MCF 10A (cell line): ENCODE data around the gene SFXN1. TPM values are rescaled to one million over a fixed set of nuclear protein-coding genes. Genes with fewer than 3 reads are reported as not detected.

Experiments
- BruUV-seq: library from RNA; stranded (reverse); fragments of 400-500 nt; replicated peaks from 2 replicates; lab custom pipeline; 2021; lab: Mats Ljungman, UMichigan
- CTCF ChIA-PET: fragments of 300-600 bp; sonication (Branson Sonifier 250); formaldehyde crosslinking; extraction: SDS; loops from one replicate; lab custom pipeline; 2021; ENCODE audit warnings: antibody characterized with exemption, inconsistent platforms; lab: Yijun Ruan, JAX
- POLR2A ChIA-PET: fragments of 300-600, 350-650 bp; sonication (Branson Sonifier 250); formaldehyde crosslinking; extraction: SDS; loops from one replicate; lab custom pipeline; 2020; ENCODE audit warnings: antibody characterized with exemption, inconsistent platforms; lab: Yijun Ruan, JAX
- DNase-seq: peaks from one replicate; pipeline ENCODE4 v3.0.0-alpha.2; 2018; ENCODE audit not compliant: unreplicated experiment
- H3K27ac Mint-ChIP-seq: one replicate; pipeline ENCODE4 v1.8.0; 2022; ENCODE audit warnings: mild to moderate bottlenecking, low read depth, mixed read lengths; ENCODE audit not compliant: unreplicated experiment
- H3K27me3 Mint-ChIP-seq: one replicate; pipeline ENCODE4 v1.8.0; 2022; ENCODE audit warnings: mixed read lengths; ENCODE audit not compliant: insufficient read depth, unreplicated experiment
- H3K36me3 Mint-ChIP-seq: one replicate; pipeline ENCODE4 v1.8.0; 2022; ENCODE audit warnings: mild to moderate bottlenecking, moderate library complexity, mixed read lengths; ENCODE audit not compliant: insufficient read depth, unreplicated experiment
- H3K4me1 Mint-ChIP-seq: one replicate; pipeline ENCODE4 v1.8.0; 2022; ENCODE audit warnings: mixed read lengths; ENCODE audit not compliant: insufficient read depth, unreplicated experiment
- H3K4me3 Mint-ChIP-seq: one replicate; pipeline ENCODE4 v1.8.0; 2022; ENCODE audit warnings: mild to moderate bottlenecking, moderate library complexity, mixed read lengths; ENCODE audit not compliant: unreplicated experiment
- H3K9me3 Mint-ChIP-seq: one replicate; pipeline ENCODE4 v1.8.0; 2022; ENCODE audit warnings: mixed read lengths; ENCODE audit not compliant: unreplicated experiment
- intact Hi-C: fragments of 100-400 bp; cut with micrococcal nuclease; formaldehyde crosslinking; loops from 2 replicates; pipeline ENCODE4 v1.14.1; 2022
- total RNA-seq: library from RNA; stranded (reverse); gene quantifications from 2 replicates; pipeline ENCODE4 v1.2.3, GENCODE V29; 2022
- TF ChIP-seq, protein P1 (sequence below): fragments of 200-600 bp; IDR thresholded peaks from one replicate; pipeline ENCODE4 v1.8.0; 2022; ENCODE audit warnings: antibody characterized with exemption, mild to moderate bottlenecking; ENCODE audit not compliant: unreplicated experiment

Gene SFXN1
- total RNA-seq, 1 experiment from 2014 or later: 91.8 TPM

DNA sequence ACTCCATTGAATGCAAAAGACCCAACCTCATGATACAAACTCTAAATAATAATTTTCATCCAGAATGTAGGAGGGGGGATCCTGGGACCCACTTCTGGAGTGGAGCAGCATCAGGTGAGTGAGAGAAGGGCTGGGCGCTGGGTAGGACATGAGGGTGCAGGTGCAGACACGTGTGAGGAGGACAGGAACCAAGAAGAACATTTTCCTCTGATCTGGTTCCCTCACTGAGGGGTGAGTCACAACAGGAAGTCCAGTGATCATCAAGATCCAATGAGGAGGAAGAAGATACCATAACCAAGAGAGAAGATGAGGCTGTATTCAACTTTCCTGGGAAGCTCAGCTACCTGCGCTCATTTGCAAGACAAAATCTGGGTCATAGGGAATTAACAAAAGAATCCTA, 57.4 kb downstream of the SFXN1 start:
- CTCF ChIA-PET: interaction anchor here (0.5 to 7.7 kb wide), 11 partner anchors 13 to 584 kb away, joined by 3 to 91 read pairs (median 14); no protein-coding TSS in a partner anchor
- Mint-ChIP-seq H3K27ac (no peak overlapping the region), H3K4me1 (no peaks in the 10 kb centered on the region), H3K9me3 (no peaks in the 10 kb centered on the region), H3K4me3 (no peak overlapping the region), H3K27me3 (no peaks in the 10 kb centered on the region), H3K36me3 (peaks cover 6% of the 10 kb centered on the region)
- POLR2A ChIA-PET: no interaction called here
- BruUV-seq: no TSS peak
- intact Hi-C loops: loop anchor here (2.0 kb wide), 2 partner anchors 183 to 585 kb away; no protein-coding TSS in a partner anchor
- TF ChIP-seq, protein P1, sequence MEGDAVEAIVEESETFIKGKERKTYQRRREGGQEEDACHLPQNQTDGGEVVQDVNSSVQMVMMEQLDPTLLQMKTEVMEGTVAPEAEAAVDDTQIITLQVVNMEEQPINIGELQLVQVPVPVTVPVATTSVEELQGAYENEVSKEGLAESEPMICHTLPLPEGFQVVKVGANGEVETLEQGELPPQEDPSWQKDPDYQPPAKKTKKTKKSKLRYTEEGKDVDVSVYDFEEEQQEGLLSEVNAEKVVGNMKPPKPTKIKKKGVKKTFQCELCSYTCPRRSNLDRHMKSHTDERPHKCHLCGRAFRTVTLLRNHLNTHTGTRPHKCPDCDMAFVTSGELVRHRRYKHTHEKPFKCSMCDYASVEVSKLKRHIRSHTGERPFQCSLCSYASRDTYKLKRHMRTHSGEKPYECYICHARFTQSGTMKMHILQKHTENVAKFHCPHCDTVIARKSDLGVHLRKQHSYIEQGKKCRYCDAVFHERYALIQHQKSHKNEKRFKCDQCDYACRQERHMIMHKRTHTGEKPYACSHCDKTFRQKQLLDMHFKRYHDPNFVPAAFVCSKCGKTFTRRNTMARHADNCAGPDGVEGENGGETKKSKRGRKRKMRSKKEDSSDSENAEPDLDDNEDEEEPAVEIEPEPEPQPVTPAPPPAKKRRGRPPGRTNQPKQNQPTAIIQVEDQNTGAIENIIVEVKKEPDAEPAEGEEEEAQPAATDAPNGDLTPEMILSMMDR: no peak
- peak; percentile 23 for DNase-seq

DNA sequence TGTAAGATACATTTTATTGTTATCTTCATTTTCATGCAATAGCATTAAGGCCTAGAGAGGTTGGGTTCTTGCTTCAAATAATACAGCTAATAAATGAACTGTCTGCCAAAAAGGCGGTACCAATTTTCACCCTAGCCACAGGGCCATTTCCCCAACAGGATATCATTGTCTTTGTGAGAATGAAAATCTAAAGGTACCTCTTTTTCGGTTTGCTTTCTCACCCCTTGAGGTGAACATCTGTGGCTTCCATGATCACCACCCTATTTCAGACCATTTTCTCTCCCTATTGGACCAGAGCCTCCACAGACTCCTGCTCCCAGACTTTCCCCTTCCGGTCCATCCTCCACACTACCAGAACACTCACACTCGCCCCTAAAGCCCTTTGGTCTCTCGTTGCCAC, 60.2 kb downstream of the SFXN1 start:
- H3K4me1 Mint-ChIP-seq: no peaks in the 10 kb centered on the region
- intact Hi-C loops: no loop called here
- H3K27ac Mint-ChIP-seq: no peak overlapping the region
- no peak for DNase-seq
- TF ChIP-seq, protein P1: no peak
- H3K27me3 Mint-ChIP-seq: no peaks in the 10 kb centered on the region
- no peaks in the 10 kb centered on the region for H3K9me3 Mint-ChIP-seq
- peaks cover 6% of the 10 kb centered on the region for H3K36me3 Mint-ChIP-seq
- CTCF ChIA-PET: interaction anchor here (2.2 to 7.7 kb wide), 2 partner anchors 180 kb away, joined by 13 to 91 read pairs; no protein-coding TSS in a partner anchor
- no peak overlapping the region for H3K4me3 Mint-ChIP-seq
- POLR2A ChIA-PET: no interaction called here
- no TSS peak for BruUV-seq

DNA sequence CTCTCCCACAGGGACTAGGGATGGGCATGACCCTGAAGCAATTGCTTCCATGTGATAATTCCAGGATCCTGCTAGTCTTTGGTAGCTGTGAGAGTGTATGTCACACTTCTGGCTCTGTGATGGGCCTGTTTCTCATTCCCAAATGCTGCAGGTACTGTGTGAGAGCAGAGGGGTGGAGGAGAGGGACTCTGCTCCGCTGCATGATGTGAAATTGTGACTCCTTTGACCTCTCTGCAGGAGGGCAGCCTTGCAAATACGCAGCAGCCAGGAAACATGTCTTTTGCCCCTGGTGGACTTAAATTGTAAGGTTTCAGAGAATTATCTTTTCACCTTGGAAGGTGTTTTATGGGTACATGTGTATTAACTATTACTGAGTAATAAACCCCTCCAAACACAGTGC, 61.6 kb downstream of the SFXN1 start:
- Mint-ChIP-seq H3K36me3 (peaks cover 6% of the 10 kb centered on the region), H3K27ac (no peak overlapping the region), H3K9me3 (peaks cover 7% of the 10 kb centered on the region), H3K27me3 (no peaks in the 10 kb centered on the region), H3K4me3 (no peak overlapping the region), H3K4me1 (no peaks in the 10 kb centered on the region)
- ChIA-PET CTCF (interaction anchor here (0.6 to 2.2 kb wide), 4 partner anchors 9 to 178 kb away, joined by 3 to 13 read pairs (median 4); no protein-coding TSS in a partner anchor), POLR2A (no interaction called here)
- TF ChIP-seq, protein P1: no peak
- BruUV-seq: no TSS peak
- intact Hi-C loops: no loop called here
- no peak for DNase-seq

DNA sequence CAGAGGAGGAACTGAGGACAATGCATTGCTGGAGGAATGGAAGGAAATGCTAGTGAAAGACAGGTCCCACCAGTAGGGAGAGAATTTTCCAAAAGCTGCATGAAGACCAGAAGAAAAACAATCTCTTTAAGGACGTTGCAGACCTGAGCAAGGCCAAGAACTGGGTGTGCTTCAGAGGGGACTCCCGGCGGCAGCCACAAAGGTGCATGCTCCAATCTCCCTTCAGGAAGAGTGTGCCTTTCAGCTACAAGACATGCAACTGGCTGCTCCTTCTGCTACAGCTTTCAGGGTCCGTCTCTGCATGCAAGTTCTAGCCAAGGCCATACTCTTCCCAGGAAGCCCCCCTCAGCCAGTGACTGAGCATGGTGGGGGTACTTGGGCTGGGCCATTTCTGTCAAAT, 62.9 kb downstream of the SFXN1 start:
- no peak overlapping the region for H3K27ac Mint-ChIP-seq
- H3K4me1 Mint-ChIP-seq: no peaks in the 10 kb centered on the region
- H3K27me3 Mint-ChIP-seq: no peaks in the 10 kb centered on the region
- CTCF ChIA-PET: interaction anchor here (0.9 to 2.1 kb wide), 3 partner anchors 8 to 188 kb away, joined by 3 to 16 read pairs (median 4); no protein-coding TSS in a partner anchor
- POLR2A ChIA-PET: interaction anchor here (0.7 kb wide), 1 partner anchor 138 kb away, joined by 3 read pairs; no protein-coding TSS in a partner anchor
- no peak for DNase-seq
- BruUV-seq: no TSS peak
- H3K36me3 Mint-ChIP-seq: no peaks in the 10 kb centered on the region
- TF ChIP-seq, protein P1: no peak
- intact Hi-C loops: no loop called here
- H3K9me3 Mint-ChIP-seq: peaks cover 7% of the 10 kb centered on the region
- H3K4me3 Mint-ChIP-seq: no peak overlapping the region
